PC-3 (cell line): ENCODE results near the gene NDUFC2. TPM values are rescaled to one million over a fixed set of nuclear protein-coding genes. Genes with fewer than 3 reads are reported as not detected.
"Not testable (repeated sequence)": the region's sequence is repeated elsewhere in the genome, so short reads cannot be mapped to it uniquely, and the experiment has no call there.

Experiments used
- ATAC-seq: fragments of 200-7000 bp; cut with Tn5 transposase; 2 replicates; pipeline ENCODE4 v1.9.1; 2020; ENCODE audit warnings: mild to moderate bottlenecking, moderate library complexity
- BruUV-seq: library from RNA; stranded (reverse); fragments of 400-500 nt; replicated peaks from 2 replicates; lab custom pipeline; 2021; lab: Mats Ljungman, UMichigan
- CTCF ChIA-PET: fragments of 300-600 bp; sonication (Branson Sonifier 250); formaldehyde crosslinking; loops from one replicate; lab custom pipeline; 2022; ENCODE audit warnings: antibody characterized with exemption; lab: Charles Lee
- POLR2A ChIA-PET: fragments of 300-600 bp; sonication (Branson Sonifier 250); formaldehyde crosslinking; loops from one replicate; lab custom pipeline; 2022; ENCODE audit warnings: antibody characterized with exemption; ENCODE audit not compliant: unreplicated experiment; lab: Charles Lee
- DNase-seq: peaks from one replicate; pipeline ENCODE4 v3.0.0-alpha.2; 2015
- H2AFZ ChIP-seq: fragments of 300-600 bp; sonication (generic); 2 replicates; pipeline ENCODE4 v1.6.0; 2016; ENCODE audit warnings: antibody characterized with exemption, low read length
- H3F3A ChIP-seq: fragments of 300-600 bp; sonication (generic); one replicate; pipeline ENCODE4 v1.6.0; 2017; ENCODE audit warnings: antibody characterized with exemption, low read length, control low read depth, mild to moderate bottlenecking; ENCODE audit not compliant: unreplicated experiment
- H3K27ac ChIP-seq: fragments of 300-600 bp; sonication (generic); 2 replicates; pipeline ENCODE4 v1.5.1; 2016; ENCODE audit warnings: mild to moderate bottlenecking, low read length
- H3K27me3 ChIP-seq: fragments of 300-600 bp; sonication (generic); 2 replicates; pipeline ENCODE4 v1.6.1; 2016; ENCODE audit warnings: low read length, mixed read lengths
- H3K36me3 ChIP-seq: fragments of 300-600 bp; sonication (generic); 2 replicates; pipeline ENCODE4 v1.6.1; 2016; ENCODE audit warnings: low read depth, mixed run types, low read length, mixed read lengths
- H3K4me1 ChIP-seq: fragments of 300-600 bp; sonication (generic); 2 replicates; pipeline ENCODE4 v1.5.1; 2016; ENCODE audit warnings: low read length; ENCODE audit not compliant: insufficient read depth
- H3K4me2 ChIP-seq: fragments of 300-600 bp; sonication (generic); 2 replicates; pipeline ENCODE4 v1.6.0; 2016; ENCODE audit warnings: low read length
- H3K4me3 ChIP-seq: fragments of 300-600 bp; sonication (generic); 2 replicates; pipeline ENCODE4 v1.5.1; 2016; ENCODE audit warnings: mild to moderate bottlenecking, low read length, mixed read lengths
- H3K79me2 ChIP-seq: fragments of 300-600 bp; sonication (generic); 2 replicates; pipeline ENCODE4 v1.6.1; 2017; ENCODE audit warnings: low read length, mixed read lengths
- H3K9ac ChIP-seq: fragments of 300-600 bp; sonication (generic); 2 replicates; pipeline ENCODE4 v1.6.0; 2016; ENCODE audit warnings: mild to moderate bottlenecking, low read length
- H3K9me2 ChIP-seq: fragments of 300-600 bp; sonication (generic); replicated peaks from 2 replicates; pipeline ENCODE4 v1.6.1; 2016; ENCODE audit warnings: mixed run types, low read length, mixed read lengths
- H3K9me3 ChIP-seq: fragments of 300-600 bp; sonication (generic); 2 replicates; pipeline ENCODE4 v1.6.1; 2016; ENCODE audit warnings: low read length, mixed read lengths
- H4K20me1 ChIP-seq: fragments of 300-600 bp; sonication (generic); 2 replicates; pipeline ENCODE4 v1.6.1; 2016; ENCODE audit warnings: low read length, mixed read lengths
- CTCF ChIP-seq: fragments of 300-600 bp; sonication (generic); conservative IDR thresholded peaks from 2 replicates; pipeline ENCODE4 v1.5.1; 2017; ENCODE audit warnings: antibody characterized with exemption, low read depth, mild to moderate bottlenecking, low read length
- EZH2 ChIP-seq: fragments of 300-600 bp; sonication (generic); IDR thresholded peaks from one replicate; pipeline ENCODE4 v1.6.1; 2017; ENCODE audit warnings: antibody characterized with exemption, mild to moderate bottlenecking, low read length; ENCODE audit not compliant: unreplicated experiment
- EZH2phosphoT487 ChIP-seq: fragments of 300-600 bp; sonication (generic); IDR thresholded peaks from 2 replicates; pipeline ENCODE4 v1.6.1; 2018; ENCODE audit warnings: mild to moderate bottlenecking, antibody characterized with exemption, low read length, borderline replicate concordance
- intact Hi-C: fragments of 100-400 bp; cut with micrococcal nuclease; formaldehyde crosslinking; loops from 2 replicates; pipeline ENCODE4 v1.9.0; 2023
- total RNA-seq: library from RNA; depleted of rRNA; stranded (reverse); fragments of >200 nt; gene quantifications from 2 replicates; pipeline ENCODE4 v1.2.3, GENCODE V29; 2014

The NDUFC2 gene
- total RNA-seq, 1 experiment from 2014 or later: 304 TPM

DNA sequence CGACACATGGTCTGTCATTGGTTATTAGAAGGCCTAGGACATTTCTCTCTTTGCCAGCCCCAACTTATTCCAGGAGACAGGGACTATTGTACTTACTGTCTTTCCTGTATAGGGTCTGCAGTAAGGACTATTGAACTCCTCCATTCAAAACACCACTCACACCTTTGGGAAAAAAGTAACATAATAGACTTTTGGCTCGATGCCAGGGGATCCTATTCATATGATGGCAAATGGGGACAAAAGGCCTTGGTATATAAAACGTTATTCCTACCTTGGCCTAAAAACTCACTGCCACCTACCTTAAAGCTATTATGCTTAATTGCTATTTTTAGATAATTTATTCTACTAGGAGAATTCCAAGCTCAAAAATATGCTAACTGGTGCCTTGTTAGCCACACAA lies 6.3 kb upstream of the NDUFC2 start:
- ChIA-PET CTCF (no interaction called here), POLR2A (no interaction called here)
- Histone ChIP-seq H3K4me3 (no peak overlapping the region), H3K9ac (no peak overlapping the region), H4K20me1 (no peaks in the 10 kb centered on the region), H3K9me3 (no peaks in the 10 kb centered on the region), H3K9me2 (no peaks in the 10 kb centered on the region), H3K27ac (no peak overlapping the region), H3K4me1 (no peaks in the 10 kb centered on the region), H3K4me2 (no peak overlapping the region), H2AFZ (no peak overlapping the region), H3K79me2 (no peaks in the 10 kb centered on the region), H3F3A (no peaks in the 10 kb centered on the region), H3K27me3 (no peaks in the 10 kb centered on the region), H3K36me3 (no peaks in the 10 kb centered on the region)
- TF ChIP-seq EZH2 (no peak), CTCF (no peak), EZH2phosphoT487 (no peak)
- BruUV-seq: no TSS peak
- intact Hi-C loops: no loop called here
- no peak for DNase-seq
- ATAC-seq: no peak

GRCh38 chr11:78084506-78084905 lies 4.8 kb upstream of the NDUFC2 start:
- intact Hi-C loops, DNase-seq, H3K4me2 ChIP-seq, H3K36me3 ChIP-seq, H4K20me1 ChIP-seq, H3K9ac ChIP-seq, H2AFZ ChIP-seq, H3K9me3 ChIP-seq, H3K27me3 ChIP-seq, ATAC-seq, BruUV-seq, H3K79me2 ChIP-seq, POLR2A ChIA-PET, CTCF ChIA-PET, H3K4me3 ChIP-seq, H3K4me1 ChIP-seq, H3F3A ChIP-seq, H3K27ac ChIP-seq, H3K9me2 ChIP-seq: not testable (repeated sequence)

DNA sequence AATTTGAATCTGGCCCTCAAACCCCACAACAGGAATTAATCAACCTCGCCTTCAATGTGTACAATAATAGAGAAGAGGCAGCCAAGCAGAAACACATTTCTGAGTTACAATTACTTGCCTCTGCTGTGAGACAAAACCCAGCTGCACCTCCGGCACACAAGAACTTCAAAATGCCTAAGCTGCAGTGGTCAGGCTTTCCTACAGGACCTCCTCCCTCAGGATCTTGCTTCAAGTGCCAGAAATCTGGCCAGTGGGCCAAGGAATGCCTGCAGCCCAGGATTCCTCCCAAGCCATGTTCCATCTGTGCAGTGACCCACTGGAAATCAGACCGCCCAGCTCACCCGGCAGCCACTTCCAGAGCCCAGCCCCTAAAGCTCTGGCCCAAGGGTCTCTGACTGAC lies 3.4 kb upstream of the NDUFC2 start:
- intact Hi-C loops: no loop called here
- BruUV-seq: no TSS peak
- POLR2A ChIA-PET: no interaction called here

More for the DNA sequence above, 3.4 kb upstream of the NDUFC2 start:
- H3K36me3 ChIP-seq: no peaks in the 10 kb centered on the region
- H3K27ac ChIP-seq: no peak overlapping the region
- CTCF ChIA-PET: no interaction called here
- no peak overlapping the region for H3K9ac ChIP-seq
- ATAC-seq (no peak), DNase-seq (no peak)
- peaks cover 10% of the 10 kb centered on the region for H4K20me1 ChIP-seq
- no peaks in the 10 kb centered on the region for H3K9me2 ChIP-seq
- peaks cover 5% of the 10 kb centered on the region for H3K4me1 ChIP-seq
- H3K9me3 ChIP-seq: no peaks in the 10 kb centered on the region
- H3F3A ChIP-seq: no peaks in the 10 kb centered on the region
- no peak for TF ChIP-seq CTCF
- no peak for TF ChIP-seq EZH2phosphoT487
- TF ChIP-seq EZH2: no peak
- H3K4me2 ChIP-seq: no peak overlapping the region
- no peak overlapping the region for H3K4me3 ChIP-seq
- H2AFZ ChIP-seq: no peak overlapping the region
- no peaks in the 10 kb centered on the region for H3K27me3 ChIP-seq
- peaks cover 17% of the 10 kb centered on the region for H3K79me2 ChIP-seq
